ENCODE measurements around the gene GJB5. TPM values are rescaled to one million over a fixed set of nuclear protein-coding genes. Genes with fewer than 3 reads are reported as not detected.

Gene GJB5
- polyA plus RNA-seq, 1 donor (not counting 4 experiments of a cell fraction or from before 2014, with no cell fraction given) = 169 TPM

- peaks cover 80% of the 10 kb centered on the region for H3K4me1 ChIP-seq (ENCODE audit: control insufficient read depth, extremely low read depth, insufficient read depth, low read length)
- H3K4me3 ChIP-seq (ENCODE audit: control insufficient read depth in 2 of 3, extremely low read depth in 1 of 3, insufficient read depth in 2 of 3, low read depth in 1 of 3, low read length in 3 of 3) = no peak overlapping the region
- TF ChIP-seq CTCF (optimal IDR thresholded peaks at IDR 0.05 in 1 of 3, IDR thresholded peaks at IDR 0.05 in 1 of 3, conservative IDR thresholded peaks at IDR 0.05 in 1 of 3; ENCODE audit: extremely low read depth in 1 of 3, insufficient read depth in 2 of 3, low read length in 3 of 3) (no peak), EZH2 (IDR thresholded peaks at IDR 0.05; ENCODE audit: low read length) (no peak)
These were observed 2.5 kb downstream of the GJB5 start for GRCh38 chr1:34757386-34757785.

GRCh38 chr1:34758751-34759150, 3.9 kb downstream of the GJB5 start:
- Histone ChIP-seq H2AFZ (ENCODE audit: control insufficient read depth, low read length) (no peak overlapping the region), H3K79me2 (ENCODE audit: control insufficient read depth, insufficient read depth, low read length) (peaks cover 63% of the 10 kb centered on the region), H4K20me1 (ENCODE audit: control insufficient read depth, extremely low read depth, insufficient read depth, low read length) (no peaks in the 10 kb centered on the region), H3K9ac (ENCODE audit: control insufficient read depth, extremely low read depth, insufficient read depth, low read length) (peak overlapping the region; percentile 10), H3K9me3 (ENCODE audit: control insufficient read depth, low read depth, low read length) (no peaks in the 10 kb centered on the region), H3K4me3 (ENCODE audit: control insufficient read depth in 2 of 3, extremely low read depth in 1 of 3, insufficient read depth in 2 of 3, low read depth in 1 of 3, low read length in 3 of 3) (no peak overlapping the region), H3K27ac (ENCODE audit: control insufficient read depth, insufficient read depth, low read length) (peak overlapping the region; percentile 77), H3K9me1 (ENCODE audit: control insufficient read depth, extremely low read depth, insufficient read depth, low read length) (no peaks in the 10 kb centered on the region), H3K4me2 (ENCODE audit: control insufficient read depth, extremely low read depth, insufficient read depth, low read depth, low read length) (peak overlapping the region; percentile 84), H3K36me3 (ENCODE audit: control insufficient read depth in 2 of 2, extremely low read depth in 1 of 2, insufficient read depth in 2 of 2, low read length in 2 of 2) (peaks cover 16 to 35% of the 10 kb centered on the region in 2 experiments), H3K4me1 (ENCODE audit: control insufficient read depth, extremely low read depth, insufficient read depth, low read length) (peaks cover 90% of the 10 kb centered on the region), H3K27me3 (ENCODE audit: control insufficient read depth, extremely low read depth, insufficient read depth, low read length) (no peaks in the 10 kb centered on the region)
- dilution Hi-C loops (cut with MboI; ENCODE audit: extremely low pct_ligation_motif_present, low sequenced_read_pairs) = no loop called here
- FAIRE-seq (peak; percentile 83), DNase-seq (ENCODE audit: low read depth, low spot score) (no peak)
- TF ChIP-seq CTCF (optimal IDR thresholded peaks at IDR 0.05 in 1 of 3, IDR thresholded peaks at IDR 0.05 in 1 of 3, conservative IDR thresholded peaks at IDR 0.05 in 1 of 3; ENCODE audit: extremely low read depth in 1 of 3, insufficient read depth in 2 of 3, low read length in 3 of 3) (no peak), EZH2 (IDR thresholded peaks at IDR 0.05; ENCODE audit: low read length) (no peak)

More at GRCh38 chr1:34757386-34757785, 2.5 kb downstream of the GJB5 start:
- Histone ChIP-seq H4K20me1 (ENCODE audit: control insufficient read depth, extremely low read depth, insufficient read depth, low read length) (no peaks in the 10 kb centered on the region), H3K27me3 (ENCODE audit: control insufficient read depth, extremely low read depth, insufficient read depth, low read length) (no peaks in the 10 kb centered on the region), H3K9ac (ENCODE audit: control insufficient read depth, extremely low read depth, insufficient read depth, low read length) (no peak overlapping the region), H3K79me2 (ENCODE audit: control insufficient read depth, insufficient read depth, low read length) (peaks cover 63% of the 10 kb centered on the region), H2AFZ (ENCODE audit: control insufficient read depth, low read length) (no peak overlapping the region), H3K4me2 (ENCODE audit: control insufficient read depth, extremely low read depth, insufficient read depth, low read depth, low read length) (peak overlapping the region; percentile 97), H3K9me3 (ENCODE audit: control insufficient read depth, low read depth, low read length) (peaks cover 5% of the 10 kb centered on the region), H3K27ac (ENCODE audit: control insufficient read depth, insufficient read depth, low read length) (no peak overlapping the region), H3K36me3 (ENCODE audit: control insufficient read depth in 2 of 2, extremely low read depth in 1 of 2, insufficient read depth in 2 of 2, low read length in 2 of 2) (peaks cover 16 to 35% of the 10 kb centered on the region in 2 experiments), H3K9me1 (ENCODE audit: control insufficient read depth, extremely low read depth, insufficient read depth, low read length) (no peaks in the 10 kb centered on the region)
- FAIRE-seq (no peak), DNase-seq (ENCODE audit: low read depth, low spot score) (no peak)
- dilution Hi-C loops (cut with MboI; ENCODE audit: extremely low pct_ligation_motif_present, low sequenced_read_pairs) = no loop called here

All from keratinocyte (primary cell).